Endodermal cell (in vitro differentiated cells): ENCODE results near the gene ADISSP. TPM values are rescaled to one million over a fixed set of nuclear protein-coding genes. Genes with fewer than 3 reads are reported as not detected.

ENCODE experiments used
- DNase-seq: peaks from one replicate; pipeline ENCODE4 v3.0.0-alpha.2; 2017
- H3K27ac ChIP-seq: 2 replicates; pipeline ENCODE4 v1.5.1; 2013; ENCODE audit warnings: mild to moderate bottlenecking, low read depth, low read length, moderate library complexity
- H3K27me3 ChIP-seq: 2 replicates; pipeline ENCODE4 v1.6.1; 2013; ENCODE audit warnings: mild to moderate bottlenecking, low read length, moderate library complexity; ENCODE audit not compliant: insufficient read depth, control insufficient read depth, poor library complexity, severe bottlenecking
- H3K36me3 ChIP-seq: 2 replicates; pipeline ENCODE4 v1.7.0; 2013; ENCODE audit warnings: mild to moderate bottlenecking, low read length, moderate library complexity; ENCODE audit not compliant: control insufficient read depth, insufficient read depth
- H3K4me1 ChIP-seq: one replicate; pipeline ENCODE4 v1.7.0; 2013; ENCODE audit warnings: low read length; ENCODE audit not compliant: control insufficient read depth, insufficient read depth
- H3K4me3 ChIP-seq: 2 replicates; pipeline ENCODE4 v1.5.1; 2013; ENCODE audit warnings: mild to moderate bottlenecking, low read length, moderate library complexity
- H3K9ac ChIP-seq: 2 replicates; pipeline ENCODE4 v1.6.1; 2013; ENCODE audit warnings: mild to moderate bottlenecking, low read length, moderate library complexity; ENCODE audit not compliant: poor library complexity, severe bottlenecking; ENCODE audit errors: extremely low read depth
- H3K9me3 ChIP-seq: 2 replicates; pipeline ENCODE4 v1.6.1; 2013; ENCODE audit warnings: mild to moderate bottlenecking, low read length, moderate library complexity; ENCODE audit not compliant: control insufficient read depth
- H3K27ac Mint-ChIP-seq: 2 replicates; pipeline ENCODE4 v1.8.0; 2020; ENCODE audit warnings: mixed read lengths
- H3K27me3 Mint-ChIP-seq: 2 replicates; pipeline ENCODE4 v1.8.0; 2021; ENCODE audit warnings: mild to moderate bottlenecking, mixed read lengths; ENCODE audit not compliant: insufficient read depth
- H3K36me3 Mint-ChIP-seq: 2 replicates; pipeline ENCODE4 v1.8.0; 2020; ENCODE audit warnings: low read depth, mixed read lengths
- H3K4me1 Mint-ChIP-seq: 2 replicates; pipeline ENCODE4 v1.8.0; 2020; ENCODE audit warnings: mixed read lengths
- H3K4me3 Mint-ChIP-seq: 2 replicates; pipeline ENCODE4 v1.8.0; 2020; ENCODE audit warnings: mild to moderate bottlenecking, moderate library complexity, mixed read lengths
- H3K9me3 Mint-ChIP-seq: 2 replicates; pipeline ENCODE4 v1.8.0; 2020; ENCODE audit warnings: mild to moderate bottlenecking, mixed read lengths
- WGBS, 2 experiments: methylation state at CpG; one replicate each; pipeline versions ENCODE4 v1.1.5 to v1.1.7; 2013; ENCODE audit warnings: missing lambda C conversion rate in 2 of 2, mixed read lengths in 1 of 2; ENCODE audit not compliant: insufficient coverage in 1 of 2, insufficient read length in 1 of 2; 5-methylcytosine and 5-hydroxymethylcytosine counted together
- total RNA-seq, 2 donors: library from RNA; stranded (reverse); fragmentation: NEBNext Ultra II Directional in 1 of 2; extraction: Animal tissue kit (Norgen Biotek cat#: 25700) in 1 of 2; gene quantifications; 2 replicates in 1 of 2; 3 replicates in 1 of 2; pipeline ENCODE4 v1.2.1, GENCODE V29; 2021
- TF ChIP-seq, protein P1 (sequence below): fragments of 200-600 bp; sonication (generic); conservative IDR thresholded peaks from 2 replicates; pipeline ENCODE4 v1.5.0; 2021; ENCODE audit warnings: antibody characterized with exemption, mild to moderate bottlenecking

Gene ADISSP
- total RNA-seq, 2 donors from 2014 or later: 38.8 to 43.3 TPM

DNA sequence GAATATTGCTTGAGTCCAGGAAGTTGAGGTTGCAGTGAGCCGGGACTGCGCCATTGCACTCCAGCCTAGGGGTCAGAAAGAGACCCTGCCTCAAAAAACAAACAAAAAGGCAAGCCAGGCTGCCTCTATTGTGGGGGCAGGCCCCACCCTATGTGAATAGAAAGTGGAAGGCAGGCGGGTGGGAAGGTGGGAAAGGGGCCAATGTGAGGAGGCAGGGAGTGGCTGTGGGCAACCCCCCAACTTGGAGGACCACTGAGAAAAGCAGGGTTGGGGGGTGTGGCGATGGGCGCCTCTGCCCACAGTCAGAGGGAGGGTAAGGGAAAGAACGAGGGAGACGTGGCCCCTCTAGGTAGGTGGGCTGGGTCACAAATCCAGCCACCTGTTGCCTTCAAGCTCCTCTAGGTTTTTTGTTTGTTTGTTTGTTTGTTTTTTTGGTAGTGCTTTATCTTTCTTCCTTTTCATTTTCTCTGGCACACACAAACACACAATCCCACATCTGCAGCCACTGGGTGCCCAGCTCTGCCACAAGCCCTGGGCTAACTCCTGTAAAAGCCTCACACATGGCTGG lies 47.5 kb upstream of the ADISSP start:
- Mint-ChIP-seq H3K4me1 (no peaks in the 10 kb centered on the region), H3K36me3 (no peaks in the 10 kb centered on the region), H3K27ac (no peak overlapping the region), H3K4me3 (no peak overlapping the region), H3K27me3 (peaks cover 8% of the 10 kb centered on the region), H3K9me3 (no peaks in the 10 kb centered on the region)
- no peaks in the 10 kb centered on the region for H3K27me3 ChIP-seq
- TF ChIP-seq, protein P1, sequence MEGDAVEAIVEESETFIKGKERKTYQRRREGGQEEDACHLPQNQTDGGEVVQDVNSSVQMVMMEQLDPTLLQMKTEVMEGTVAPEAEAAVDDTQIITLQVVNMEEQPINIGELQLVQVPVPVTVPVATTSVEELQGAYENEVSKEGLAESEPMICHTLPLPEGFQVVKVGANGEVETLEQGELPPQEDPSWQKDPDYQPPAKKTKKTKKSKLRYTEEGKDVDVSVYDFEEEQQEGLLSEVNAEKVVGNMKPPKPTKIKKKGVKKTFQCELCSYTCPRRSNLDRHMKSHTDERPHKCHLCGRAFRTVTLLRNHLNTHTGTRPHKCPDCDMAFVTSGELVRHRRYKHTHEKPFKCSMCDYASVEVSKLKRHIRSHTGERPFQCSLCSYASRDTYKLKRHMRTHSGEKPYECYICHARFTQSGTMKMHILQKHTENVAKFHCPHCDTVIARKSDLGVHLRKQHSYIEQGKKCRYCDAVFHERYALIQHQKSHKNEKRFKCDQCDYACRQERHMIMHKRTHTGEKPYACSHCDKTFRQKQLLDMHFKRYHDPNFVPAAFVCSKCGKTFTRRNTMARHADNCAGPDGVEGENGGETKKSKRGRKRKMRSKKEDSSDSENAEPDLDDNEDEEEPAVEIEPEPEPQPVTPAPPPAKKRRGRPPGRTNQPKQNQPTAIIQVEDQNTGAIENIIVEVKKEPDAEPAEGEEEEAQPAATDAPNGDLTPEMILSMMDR: no peak
- H3K9me3 ChIP-seq: no peaks in the 10 kb centered on the region
- no peak overlapping the region for H3K27ac ChIP-seq
- no peaks in the 10 kb centered on the region for H3K36me3 ChIP-seq
- H3K9ac ChIP-seq: no peak overlapping the region
- H3K4me1 ChIP-seq: peaks cover 4% of the 10 kb centered on the region
- 90 to 92% methylated on average over 6 to 7 of the region's 7 CpGs for WGBS, 2 experiments
- no peak for DNase-seq
- no peak overlapping the region for H3K4me3 ChIP-seq

DNA sequence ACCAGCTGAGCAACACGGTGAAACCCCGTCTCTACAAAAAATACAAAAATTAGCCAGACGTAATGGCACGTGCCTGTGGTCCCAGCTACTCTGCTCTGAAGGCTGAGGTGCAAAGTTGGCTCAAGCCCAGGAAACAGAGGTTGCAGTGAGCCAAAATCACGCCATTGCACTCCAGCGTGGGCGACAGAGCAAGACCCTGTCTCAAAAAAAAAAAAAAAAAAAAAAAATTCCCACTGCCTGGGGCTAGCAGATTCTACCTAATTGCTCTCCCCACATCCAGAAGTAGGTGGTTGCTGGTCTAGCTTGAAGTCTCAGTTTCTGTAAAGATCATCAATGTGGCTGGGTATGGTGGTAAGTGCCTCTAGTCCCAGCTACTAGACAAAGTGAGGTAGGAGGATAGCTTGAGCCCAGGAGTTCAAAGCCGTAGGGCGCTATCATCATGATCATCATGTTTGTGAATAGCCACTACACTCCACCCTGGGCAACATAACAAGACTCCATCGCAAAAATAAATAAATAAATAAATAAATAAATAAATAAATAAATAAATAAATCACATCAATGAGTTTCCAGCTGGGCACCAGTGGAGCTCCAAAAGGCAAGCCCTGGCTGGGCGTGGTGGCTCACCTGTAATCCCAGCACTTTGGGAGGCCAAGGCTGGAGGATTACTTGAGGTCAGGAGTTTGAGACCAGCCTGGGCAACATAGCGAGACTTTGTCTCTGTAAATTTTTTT lies 46.5 kb upstream of the ADISSP start:
- no peaks in the 10 kb centered on the region for H3K36me3 ChIP-seq
- H3K4me3 ChIP-seq: no peak overlapping the region
- H3K9ac ChIP-seq: no peak overlapping the region
- no peaks in the 10 kb centered on the region for H3K27me3 ChIP-seq
- H3K4me1 Mint-ChIP-seq: no peaks in the 10 kb centered on the region
- H3K36me3 Mint-ChIP-seq: no peaks in the 10 kb centered on the region
- H3K27ac ChIP-seq: no peak overlapping the region
- H3K9me3 Mint-ChIP-seq: no peaks in the 10 kb centered on the region
- H3K4me3 Mint-ChIP-seq: no peak overlapping the region
- H3K27ac Mint-ChIP-seq: no peak overlapping the region
- H3K27me3 Mint-ChIP-seq: peaks cover 8% of the 10 kb centered on the region
- TF ChIP-seq, protein P1: no peak
- DNase-seq: no peak
- H3K9me3 ChIP-seq: no peaks in the 10 kb centered on the region
- no peaks in the 10 kb centered on the region for H3K4me1 ChIP-seq
- WGBS, 2 experiments: 92% methylated on average over 4 to 11 of the region's 12 CpGs

DNA sequence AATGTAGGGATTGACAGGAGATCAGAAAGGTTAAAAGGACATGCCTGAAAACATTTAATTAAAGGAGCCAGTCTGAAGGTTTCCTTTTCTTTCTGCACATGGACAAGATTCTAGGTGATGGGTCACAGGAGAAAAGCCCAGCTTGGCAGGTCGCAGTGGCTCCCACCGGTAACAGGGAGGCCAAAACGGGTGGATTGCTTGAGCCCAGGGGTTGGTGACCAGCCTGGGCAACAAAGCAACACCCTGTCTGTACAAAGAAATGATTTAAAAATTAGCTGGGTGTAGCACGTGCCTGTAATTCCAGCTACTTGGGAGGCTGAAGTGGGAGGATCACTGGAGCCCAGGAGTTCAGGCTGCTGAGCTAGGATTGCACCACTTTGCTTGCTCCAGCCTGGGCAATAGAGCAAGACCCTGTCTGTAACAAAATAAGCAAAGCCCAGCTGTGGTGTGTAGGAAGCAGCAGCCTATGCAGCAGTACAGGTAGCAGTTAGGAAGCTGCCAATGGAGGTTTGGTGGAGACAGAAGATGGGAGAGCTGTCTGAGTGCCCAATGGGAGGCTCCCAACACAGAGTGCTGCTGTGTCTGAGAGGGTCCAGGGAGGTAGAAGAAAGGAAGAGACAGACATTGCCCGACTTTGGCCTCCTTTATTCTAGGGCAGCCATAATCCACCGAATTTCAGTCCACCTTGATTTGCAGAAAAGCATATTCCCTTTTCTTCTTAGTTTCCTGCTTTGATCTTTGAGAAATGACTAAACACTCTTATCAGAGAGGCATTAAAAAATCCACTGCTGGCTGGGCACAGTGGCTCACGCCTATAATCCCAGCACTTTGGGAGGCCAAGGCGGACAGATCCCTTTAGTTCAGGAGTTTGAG lies 45.7 kb upstream of the ADISSP start:
- DNase-seq: no peak
- Histone ChIP-seq H3K27ac (no peak overlapping the region), H3K27me3 (no peaks in the 10 kb centered on the region), H3K9ac (no peak overlapping the region), H3K9me3 (no peaks in the 10 kb centered on the region), H3K4me1 (no peaks in the 10 kb centered on the region), H3K36me3 (no peaks in the 10 kb centered on the region), H3K4me3 (no peak overlapping the region)
- TF ChIP-seq, protein P1: no peak
- Mint-ChIP-seq H3K36me3 (no peaks in the 10 kb centered on the region), H3K27me3 (peaks cover 8% of the 10 kb centered on the region), H3K9me3 (peaks cover under 1% of the 10 kb centered on the region), H3K4me3 (no peak overlapping the region), H3K4me1 (peaks cover under 1% of the 10 kb centered on the region), H3K27ac (no peak overlapping the region)
- WGBS, 2 experiments: 86% methylated on average over 8 of the region's 8 CpGs
